ENCODE data around the gene FNDC3B.

DNA sequence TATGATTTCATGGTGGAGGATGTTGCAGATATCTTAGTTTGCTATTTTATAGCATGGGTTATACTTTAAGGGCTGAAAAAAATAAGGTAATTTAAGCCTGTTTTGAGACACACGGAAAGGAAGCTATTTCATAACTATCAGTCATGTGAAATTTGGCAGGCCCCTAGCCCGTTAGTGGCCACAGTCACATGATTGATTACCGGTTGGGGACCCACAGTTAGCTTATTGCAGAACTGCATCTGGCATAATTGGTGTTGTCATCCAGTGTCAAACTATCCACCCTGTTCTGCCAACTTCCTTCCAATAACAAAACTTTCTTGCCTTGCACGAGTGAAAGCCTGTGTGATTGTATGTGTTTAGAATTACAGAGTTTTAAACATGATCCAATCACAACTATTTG is 35.2 kb downstream of the FNDC3B start:
- TF ChIP-seq, protein P1, sequence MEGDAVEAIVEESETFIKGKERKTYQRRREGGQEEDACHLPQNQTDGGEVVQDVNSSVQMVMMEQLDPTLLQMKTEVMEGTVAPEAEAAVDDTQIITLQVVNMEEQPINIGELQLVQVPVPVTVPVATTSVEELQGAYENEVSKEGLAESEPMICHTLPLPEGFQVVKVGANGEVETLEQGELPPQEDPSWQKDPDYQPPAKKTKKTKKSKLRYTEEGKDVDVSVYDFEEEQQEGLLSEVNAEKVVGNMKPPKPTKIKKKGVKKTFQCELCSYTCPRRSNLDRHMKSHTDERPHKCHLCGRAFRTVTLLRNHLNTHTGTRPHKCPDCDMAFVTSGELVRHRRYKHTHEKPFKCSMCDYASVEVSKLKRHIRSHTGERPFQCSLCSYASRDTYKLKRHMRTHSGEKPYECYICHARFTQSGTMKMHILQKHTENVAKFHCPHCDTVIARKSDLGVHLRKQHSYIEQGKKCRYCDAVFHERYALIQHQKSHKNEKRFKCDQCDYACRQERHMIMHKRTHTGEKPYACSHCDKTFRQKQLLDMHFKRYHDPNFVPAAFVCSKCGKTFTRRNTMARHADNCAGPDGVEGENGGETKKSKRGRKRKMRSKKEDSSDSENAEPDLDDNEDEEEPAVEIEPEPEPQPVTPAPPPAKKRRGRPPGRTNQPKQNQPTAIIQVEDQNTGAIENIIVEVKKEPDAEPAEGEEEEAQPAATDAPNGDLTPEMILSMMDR (IDR thresholded peaks at IDR 0.05; ENCODE audit: control extremely low read depth in 1 of 3, insufficient read depth in 1 of 3, low read depth in 1 of 3, low read length in 3 of 3) = no peak
- TF ChIP-seq RXRA (IDR thresholded peaks at IDR 0.05; ENCODE audit: insufficient read depth, low read depth, low read length) (no peak), POLR2AphosphoS5 (IDR thresholded peaks at IDR 0.05; ENCODE audit: low read depth, low read length) (no peak)
